GM23338 (cell line): Measurements from ENCODE around the gene CDH15. TPM values are rescaled to one million over a fixed set of nuclear protein-coding genes. Genes with fewer than 3 reads are reported as not detected.

Experiments used
- ATAC-seq: fragments of 200-7000 bp; cut with Tn5 transposase; 3 replicates; pipeline ENCODE4 v1.9.1; 2020
- DNase-seq: peaks from one replicate; pipeline ENCODE4 v3.0.0-alpha.2; 2015; ENCODE audit warnings: low spot score
- H2AFZ ChIP-seq: fragments of 200-600 bp; sonication (generic); 2 replicates; pipeline ENCODE4 v1.8.0; 2016; ENCODE audit warnings: antibody characterized with exemption, mild to moderate bottlenecking, moderate library complexity
- H3F3A ChIP-seq: fragments of 200-600 bp; sonication (generic); replicated peaks from 2 replicates; pipeline ENCODE4 v1.8.0; 2017; ENCODE audit warnings: antibody characterized with exemption, mixed run types, low read depth
- H3K27ac ChIP-seq: fragments of 200-600 bp; sonication (generic); 2 replicates; pipeline ENCODE4 v1.6.1; 2016; ENCODE audit warnings: low read depth
- H3K27me3 ChIP-seq: fragments of 200-600 bp; sonication (generic); 2 replicates; pipeline ENCODE4 v1.8.0; 2016; ENCODE audit warnings: mild to moderate bottlenecking, mixed run types, moderate library complexity; ENCODE audit not compliant: insufficient read depth
- H3K36me3 ChIP-seq: fragments of 200-600 bp; sonication (generic); 2 replicates; pipeline ENCODE4 v1.8.0; 2016; ENCODE audit warnings: mild to moderate bottlenecking; ENCODE audit not compliant: insufficient read depth
- H3K4me1 ChIP-seq: fragments of 200-600 bp; sonication (generic); 2 replicates; pipeline ENCODE4 v1.8.0; 2016; ENCODE audit warnings: mild to moderate bottlenecking, moderate library complexity; ENCODE audit not compliant: insufficient read depth
- H3K4me2 ChIP-seq: fragments of 200-600 bp; sonication (generic); 2 replicates; pipeline ENCODE4 v1.7.1; 2017; ENCODE audit warnings: mixed run types
- H3K4me3 ChIP-seq: fragments of 200-600 bp; sonication (generic); 2 replicates; pipeline ENCODE4 v1.6.1; 2016; ENCODE audit warnings: mixed run types
- H3K79me2 ChIP-seq: fragments of 200-600 bp; sonication (generic); replicated peaks from 2 replicates; pipeline ENCODE4 v1.8.0; 2017; ENCODE audit warnings: mild to moderate bottlenecking; ENCODE audit not compliant: insufficient read depth
- H3K9me2 ChIP-seq: fragments of 200-600 bp; sonication (generic); 2 replicates; pipeline ENCODE4 v1.8.0; 2017; ENCODE audit not compliant: insufficient read depth
- H4K20me1 ChIP-seq: fragments of 200-600 bp; sonication (generic); replicated peaks from 2 replicates; pipeline ENCODE4 v1.8.0; 2017; ENCODE audit warnings: mild to moderate bottlenecking; ENCODE audit not compliant: insufficient read depth
- H3K27ac Mint-ChIP-seq: 2 replicates; pipeline ENCODE4 v1.8.0; 2020; ENCODE audit warnings: inconsistent platforms, mild to moderate bottlenecking, moderate library complexity, mixed read lengths
- H3K27me3 Mint-ChIP-seq: 3 replicates; pipeline ENCODE4 v1.8.0; 2022; ENCODE audit warnings: low read depth, mild to moderate bottlenecking, moderate library complexity, mixed read lengths, inconsistent platforms; ENCODE audit not compliant: insufficient read depth, poor library complexity
- H3K36me3 Mint-ChIP-seq: 3 replicates; pipeline ENCODE4 v1.8.0; 2021; ENCODE audit warnings: low read depth, mild to moderate bottlenecking, inconsistent platforms, moderate library complexity, mixed read lengths
- H3K4me1 Mint-ChIP-seq: 3 replicates; pipeline ENCODE4 v1.8.0; 2020; ENCODE audit warnings: mild to moderate bottlenecking, inconsistent platforms, mixed read lengths
- H3K4me3 Mint-ChIP-seq: 3 replicates; pipeline ENCODE4 v1.8.0; 2021; ENCODE audit warnings: moderate library complexity, mild to moderate bottlenecking, inconsistent platforms, mixed read lengths
- H3K9me3 Mint-ChIP-seq: 3 replicates; pipeline ENCODE4 v1.8.0; 2020; ENCODE audit warnings: moderate library complexity, mild to moderate bottlenecking, inconsistent platforms, mixed read lengths
- CREB1 ChIP-seq: fragments of 250-450 bp; sonication (Bioruptor Pico); IDR thresholded peaks from 2 replicates; pipeline ENCODE4 v1.5.0; 2020; ENCODE audit warnings: low read depth, mild to moderate bottlenecking, moderate library complexity
- CTCF ChIP-seq, 2 experiments: fragments of 200-600 bp in 1 of 2; sonication (generic) in 1 of 2; conservative IDR thresholded peaks; 2 replicates each; pipeline versions ENCODE4 v1.5.1 to v1.6.1; 2016 to 2017; ENCODE audit warnings: antibody characterized with exemption in 2 of 2, low read depth in 2 of 2, mild to moderate bottlenecking in 2 of 2, moderate library complexity in 1 of 2
- ETS1 ChIP-seq: IDR thresholded peaks from 2 replicates; pipeline ENCODE4 v1.6.1; 2016; ENCODE audit warnings: antibody characterized with exemption
- EZH2 ChIP-seq: fragments of 200-600 bp; sonication (generic); IDR thresholded peaks from one replicate; pipeline ENCODE4 v1.8.0; 2017; ENCODE audit warnings: antibody characterized with exemption, mild to moderate bottlenecking, low read depth; ENCODE audit not compliant: unreplicated experiment
- EZH2phosphoT487 ChIP-seq: fragments of 200-600 bp; sonication (generic); IDR thresholded peaks from one replicate; pipeline ENCODE4 v1.8.1; 2018; ENCODE audit warnings: antibody characterized with exemption; ENCODE audit not compliant: unreplicated experiment
- JUNB ChIP-seq: IDR thresholded peaks from one replicate; pipeline ENCODE4 v1.6.1; 2016; ENCODE audit warnings: antibody characterized with exemption; ENCODE audit not compliant: unreplicated experiment
- NANOG ChIP-seq: IDR thresholded peaks from 2 replicates; pipeline ENCODE4 v1.6.1; 2016; ENCODE audit warnings: antibody characterized with exemption, borderline replicate concordance
- POLR2AphosphoS5 ChIP-seq: IDR thresholded peaks from 2 replicates; pipeline ENCODE4 v1.6.1; 2016; ENCODE audit warnings: antibody characterized with exemption, low read depth
- STAT1 ChIP-seq: IDR thresholded peaks from one replicate; pipeline ENCODE4 v1.6.1; 2016; ENCODE audit warnings: antibody characterized with exemption; ENCODE audit not compliant: unreplicated experiment
- ZNF114 ChIP-seq: fragments of 250-450 bp; sonication (Bioruptor Pico); IDR thresholded peaks from 2 replicates; pipeline ENCODE4 v1.5.0; 2020; ENCODE audit warnings: mild to moderate bottlenecking, moderate library complexity
- ZNF331 ChIP-seq: fragments of 250-450 bp; sonication (Bioruptor Pico); IDR thresholded peaks from 2 replicates; pipeline ENCODE4 v1.5.0; 2020; ENCODE audit warnings: low read depth, mild to moderate bottlenecking, moderate library complexity
- ZNF462 ChIP-seq: fragments of 250-450 bp; sonication (Bioruptor Pico); IDR thresholded peaks from 2 replicates; pipeline ENCODE4 v1.5.0; 2020; ENCODE audit warnings: mild to moderate bottlenecking, moderate library complexity
- polyA plus RNA-seq: library from polyadenylated mRNA; unstranded; fragments of >200 nt; fragmentation: Nextera tagmentation; extraction: Ambion mirVana; gene quantifications from 2 replicates; pipeline ENCODE4 v1.2.1, GENCODE V29; 2016
- total RNA-seq: library from RNA; depleted of rRNA; stranded (reverse); fragments of >200 nt; shearing (Covaris generic); gene quantifications from 2 replicates; pipeline ENCODE4 v1.2.3, GENCODE V29; 2014

CDH15 gene
- total and polyA plus RNA-seq, 2 experiments from 2014 or later = 0.61 to 1.0 TPM

GRCh38 chr16:89142474-89143195, 28.9 kb upstream of the CDH15 start (continued):
- TF ChIP-seq JUNB (no peak), ZNF114 (CRISPR knock-in tag) (no peak), EZH2phosphoT487 (no peak), ZNF462 (CRISPR knock-in tag) (no peak), POLR2AphosphoS5 (no peak), NANOG (no peak)

- H3K36me3 ChIP-seq = no peaks in the 10 kb centered on the region
- Mint-ChIP-seq H3K27me3 (peaks cover 4% of the 10 kb centered on the region), H3K9me3 (peaks cover 15% of the 10 kb centered on the region), H3K27ac (no peak overlapping the region), H3K4me3 (no peak overlapping the region), H3K4me1 (no peaks in the 10 kb centered on the region), H3K36me3 (peaks cover 26% of the 10 kb centered on the region)
- H3F3A ChIP-seq = no peaks in the 10 kb centered on the region
- H2AFZ ChIP-seq = no peak overlapping the region
- no peak for DNase-seq
- no peak overlapping the region for H3K4me2 ChIP-seq
- H3K27ac ChIP-seq = no peak overlapping the region
- no peaks in the 10 kb centered on the region; the same call in 1 of the 2 replicates for H3K9me2 ChIP-seq
- no peaks in the 10 kb centered on the region for H3K27me3 ChIP-seq
- no peak overlapping the region for H3K4me3 ChIP-seq
- H3K79me2 ChIP-seq = no peaks in the 10 kb centered on the region
- no peak for ATAC-seq
- H4K20me1 ChIP-seq = no peaks in the 10 kb centered on the region
- no peaks in the 10 kb centered on the region for H3K4me1 ChIP-seq
- TF ChIP-seq JUNB (no peak), EZH2 (no peak), ZNF114 (CRISPR knock-in tag) (no peak), NANOG (no peak), EZH2phosphoT487 (no peak), ZNF331 (no peak), ETS1 (no peak), CTCF (conservative IDR thresholded peaks at IDR 0.05; ENCODE audit: low read depth in 2 of 2) (no peak), POLR2AphosphoS5 (no peak), STAT1 (no peak), CREB1 (CRISPR knock-in tag) (no peak)
Observed at GRCh38 chr16:89143201-89143741, 28.3 kb upstream of the CDH15 start.
